Osteocyte (in vitro differentiated cells): ENCODE measurements around the gene WDR33. TPM values are rescaled to one million over a fixed set of nuclear protein-coding genes. Genes with fewer than 3 reads are reported as not detected.

Experiments used
- DNase-seq: peaks from one replicate; pipeline ENCODE4 v3.0.0; 2021; ENCODE audit warnings: mixed read lengths; ENCODE audit not compliant: unreplicated experiment; ENCODE audit errors: extremely low spot score
- H3K27ac Mint-ChIP-seq: one replicate; pipeline ENCODE4 v1.8.0; 2021; ENCODE audit warnings: mild to moderate bottlenecking, mixed read lengths; ENCODE audit not compliant: unreplicated experiment
- H3K27me3 Mint-ChIP-seq: one replicate; pipeline ENCODE4 v1.8.0; 2021; ENCODE audit warnings: mixed read lengths; ENCODE audit not compliant: unreplicated experiment
- H3K36me3 Mint-ChIP-seq: one replicate; pipeline ENCODE4 v1.8.0; 2021; ENCODE audit warnings: mixed read lengths; ENCODE audit not compliant: unreplicated experiment
- H3K4me1 Mint-ChIP-seq: one replicate; pipeline ENCODE4 v1.8.0; 2021; ENCODE audit warnings: mixed read lengths; ENCODE audit not compliant: unreplicated experiment
- H3K4me3 Mint-ChIP-seq: one replicate; pipeline ENCODE4 v1.8.0; 2021; ENCODE audit warnings: mild to moderate bottlenecking, moderate library complexity, mixed read lengths; ENCODE audit not compliant: unreplicated experiment
- H3K9me3 Mint-ChIP-seq: one replicate; pipeline ENCODE4 v1.8.0; 2021; ENCODE audit warnings: mixed read lengths; ENCODE audit not compliant: unreplicated experiment
- CTCF ChIP-seq: fragments of 200-600 bp; sonication (generic); IDR thresholded peaks from 2 replicates; pipeline ENCODE4 v1.5.0; 2021; ENCODE audit warnings: antibody characterized with exemption, mild to moderate bottlenecking, moderate library complexity
- total RNA-seq: library from RNA; stranded (reverse); gene quantifications from 2 replicates; pipeline ENCODE4 v1.2.1, GENCODE V29; 2021

The WDR33 gene
- total RNA-seq, 1 donor from 2014 or later: 43.3 TPM

DNA sequence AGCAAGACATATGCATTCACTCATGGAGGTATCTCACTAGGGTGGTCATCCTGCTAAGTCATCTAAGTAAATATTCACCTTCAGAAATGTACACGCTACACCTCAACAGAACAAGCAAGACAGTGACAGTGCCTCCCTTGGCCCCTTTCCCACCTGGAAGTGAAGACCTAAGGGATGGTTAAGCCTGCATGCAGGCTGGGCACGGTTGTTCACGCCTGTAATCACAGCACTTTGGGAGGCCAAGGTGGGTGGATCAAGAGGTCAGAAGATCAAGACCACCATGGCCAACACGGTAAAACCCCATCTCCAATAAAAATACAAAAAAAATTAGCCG is 140.0 kb downstream of the WDR33 start:
- Mint-ChIP-seq H3K4me1 (peaks cover 38% of the 10 kb centered on the region), H3K27me3 (no peaks in the 10 kb centered on the region), H3K36me3 (peaks cover 4% of the 10 kb centered on the region), H3K9me3 (no peaks in the 10 kb centered on the region), H3K27ac (no peak overlapping the region), H3K4me3 (no peak overlapping the region)
- TF ChIP-seq CTCF: no peak
- DNase-seq: no peak

GRCh38 chr2:127670055-127670956 is 140.7 kb downstream of the WDR33 start:
- peak overlapping the region; percentile 33 for H3K27ac Mint-ChIP-seq
- H3K4me1 Mint-ChIP-seq: peaks cover 35% of the 10 kb centered on the region
- H3K4me3 Mint-ChIP-seq: no peak overlapping the region
- no peaks in the 10 kb centered on the region for H3K9me3 Mint-ChIP-seq
- H3K36me3 Mint-ChIP-seq: peaks cover 4% of the 10 kb centered on the region
- no peak for TF ChIP-seq CTCF
- no peaks in the 10 kb centered on the region for H3K27me3 Mint-ChIP-seq
- DNase-seq: no peak

- Mint-ChIP-seq H3K4me1 (peaks cover 32% of the 10 kb centered on the region), H3K9me3 (no peaks in the 10 kb centered on the region), H3K27me3 (no peaks in the 10 kb centered on the region), H3K27ac (no peak overlapping the region), H3K36me3 (peaks cover 6% of the 10 kb centered on the region), H3K4me3 (no peak overlapping the region)
- no peak for TF ChIP-seq CTCF
- no peak for DNase-seq
Observed at GRCh38 chr2:127669056-127669455, 141.9 kb downstream of the WDR33 start.

DNA sequence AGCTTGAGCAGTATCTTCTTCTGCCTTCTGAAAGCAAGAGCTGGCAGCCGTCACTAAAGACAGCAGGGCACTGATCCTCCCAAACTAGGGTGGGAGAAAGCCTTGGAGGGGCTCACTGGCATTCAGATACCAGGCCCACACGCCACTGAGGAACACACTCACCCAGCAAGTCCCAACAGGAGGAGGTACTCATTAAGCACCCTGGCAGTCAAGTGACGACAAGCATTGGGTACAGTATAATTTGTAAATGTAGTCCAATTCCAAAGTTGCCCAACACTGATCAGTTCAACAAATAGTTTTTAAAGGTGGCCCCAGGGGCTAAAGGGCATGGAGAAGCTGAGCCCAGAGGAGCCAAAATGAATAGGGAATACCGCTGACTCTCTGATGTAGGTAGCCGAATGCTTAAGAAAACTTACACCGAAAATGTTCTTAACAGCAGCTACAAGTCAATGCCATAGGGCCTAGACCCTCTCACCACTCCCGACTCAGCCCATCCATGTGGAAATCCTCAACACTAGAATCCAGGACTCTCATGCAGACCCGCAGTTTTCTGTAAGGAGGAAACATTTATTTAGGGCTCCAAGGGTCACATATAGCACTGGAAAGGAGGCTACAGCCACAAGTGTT is 145.6 kb downstream of the WDR33 start:
- H3K9me3 Mint-ChIP-seq: no peaks in the 10 kb centered on the region
- DNase-seq: no peak

More for the DNA sequence above, 145.6 kb downstream of the WDR33 start:
- Mint-ChIP-seq H3K36me3 (peaks cover 6% of the 10 kb centered on the region), H3K27me3 (no peaks in the 10 kb centered on the region), H3K4me1 (peaks cover 38% of the 10 kb centered on the region), H3K4me3 (no peak overlapping the region), H3K27ac (no peak overlapping the region)
- TF ChIP-seq CTCF: no peak
